GM12874 (cell line): ENCODE measurements around the gene ZDHHC1.

Source experiments
- TF ChIP-seq, protein P1 (sequence below): IDR thresholded peaks from 2 replicates; pipeline ENCODE4 v1.5.1; 2011; ENCODE audit warnings: low read depth, mild to moderate bottlenecking, control low read depth, low read length, moderate library complexity; ENCODE audit not compliant: insufficient read depth

Gene ZDHHC1

GRCh38 chr16:67384778-67385510 lies 31.3 kb downstream of the ZDHHC1 start:
- TF ChIP-seq, protein P1, sequence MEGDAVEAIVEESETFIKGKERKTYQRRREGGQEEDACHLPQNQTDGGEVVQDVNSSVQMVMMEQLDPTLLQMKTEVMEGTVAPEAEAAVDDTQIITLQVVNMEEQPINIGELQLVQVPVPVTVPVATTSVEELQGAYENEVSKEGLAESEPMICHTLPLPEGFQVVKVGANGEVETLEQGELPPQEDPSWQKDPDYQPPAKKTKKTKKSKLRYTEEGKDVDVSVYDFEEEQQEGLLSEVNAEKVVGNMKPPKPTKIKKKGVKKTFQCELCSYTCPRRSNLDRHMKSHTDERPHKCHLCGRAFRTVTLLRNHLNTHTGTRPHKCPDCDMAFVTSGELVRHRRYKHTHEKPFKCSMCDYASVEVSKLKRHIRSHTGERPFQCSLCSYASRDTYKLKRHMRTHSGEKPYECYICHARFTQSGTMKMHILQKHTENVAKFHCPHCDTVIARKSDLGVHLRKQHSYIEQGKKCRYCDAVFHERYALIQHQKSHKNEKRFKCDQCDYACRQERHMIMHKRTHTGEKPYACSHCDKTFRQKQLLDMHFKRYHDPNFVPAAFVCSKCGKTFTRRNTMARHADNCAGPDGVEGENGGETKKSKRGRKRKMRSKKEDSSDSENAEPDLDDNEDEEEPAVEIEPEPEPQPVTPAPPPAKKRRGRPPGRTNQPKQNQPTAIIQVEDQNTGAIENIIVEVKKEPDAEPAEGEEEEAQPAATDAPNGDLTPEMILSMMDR: no peak

GRCh38 chr16:67383284-67383683 lies 33.0 kb downstream of the ZDHHC1 start:
- TF ChIP-seq, protein P1: no peak

DNA sequence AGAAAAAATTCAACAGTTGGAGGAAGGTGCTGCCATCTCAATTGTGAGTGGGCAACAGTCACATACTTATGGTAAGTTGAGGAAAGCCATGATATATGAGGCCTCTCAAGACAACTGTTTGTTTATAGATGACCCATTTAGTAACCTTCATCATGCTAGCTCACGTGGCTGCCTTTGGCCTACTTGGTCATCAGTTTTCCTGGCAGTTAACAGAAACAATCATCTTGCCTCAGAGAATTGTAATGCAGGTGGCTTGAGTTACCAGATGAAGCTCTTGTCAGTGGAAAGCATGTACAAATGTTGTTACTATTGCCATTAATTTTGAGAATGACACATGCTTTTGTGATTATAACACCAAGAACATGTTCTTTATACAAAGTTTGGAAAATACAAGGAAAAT lies 37.6 kb downstream of the ZDHHC1 start:
- TF ChIP-seq, protein P1: no peak

- TF ChIP-seq, protein P1: no peak
Measured at GRCh38 chr16:67372664-67373063, 43.6 kb downstream of the ZDHHC1 start.

DNA sequence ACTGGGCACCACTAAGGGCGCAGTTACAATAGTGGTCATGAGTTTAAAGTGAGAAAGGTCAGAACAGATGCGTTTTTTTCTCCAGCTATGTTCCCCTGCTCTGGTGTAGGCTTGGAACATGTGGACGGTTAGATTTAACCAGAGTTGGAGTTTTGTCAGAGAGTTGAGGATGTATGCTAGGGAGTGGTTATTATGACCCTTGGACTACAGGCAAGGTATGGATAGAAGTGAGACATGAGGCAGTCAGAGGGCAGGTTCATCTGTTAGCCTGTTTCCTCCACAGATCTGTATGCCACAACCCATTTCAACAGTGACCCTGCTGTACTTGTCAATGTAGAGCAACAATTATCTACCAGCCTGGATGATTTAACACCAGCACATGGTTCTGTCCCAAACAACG lies 45.6 kb downstream of the ZDHHC1 start:
- TF ChIP-seq, protein P1: no peak

GRCh38 chr16:67364600-67365235 lies 51.6 kb downstream of the ZDHHC1 start:
- TF ChIP-seq, protein P1: no peak

GRCh38 chr16:67361038-67361437 lies 55.2 kb downstream of the ZDHHC1 start:
- TF ChIP-seq, protein P1: no peak
